Measurements from ENCODE around the gene APOM.

DNA sequence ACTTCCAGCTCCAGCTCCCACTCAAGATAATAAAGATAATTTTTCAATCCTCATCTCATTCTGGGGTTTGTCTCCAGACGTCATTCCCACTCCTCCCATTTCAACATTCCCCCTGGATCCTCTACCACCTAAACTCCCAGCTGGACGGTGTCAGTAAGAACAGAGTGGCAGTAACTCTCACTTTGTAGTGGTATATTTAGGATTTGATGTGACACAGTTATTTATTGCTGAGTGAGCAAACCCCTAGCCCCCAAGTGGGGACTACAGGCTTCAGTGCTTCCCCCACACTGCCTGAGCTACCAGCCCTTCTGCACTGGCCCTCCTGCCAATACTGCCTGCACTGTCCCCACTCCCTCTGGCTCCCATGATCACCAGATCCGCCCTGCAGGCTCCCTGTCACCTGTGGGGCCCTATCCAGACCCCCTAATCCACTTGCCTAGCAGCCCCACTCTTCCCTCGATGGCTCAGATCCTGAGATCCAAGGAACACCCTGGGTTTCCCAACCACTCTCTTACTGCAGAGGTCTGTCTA lies 2.5 kb downstream of the APOM start:
- TF ChIP-seq, protein P1, sequence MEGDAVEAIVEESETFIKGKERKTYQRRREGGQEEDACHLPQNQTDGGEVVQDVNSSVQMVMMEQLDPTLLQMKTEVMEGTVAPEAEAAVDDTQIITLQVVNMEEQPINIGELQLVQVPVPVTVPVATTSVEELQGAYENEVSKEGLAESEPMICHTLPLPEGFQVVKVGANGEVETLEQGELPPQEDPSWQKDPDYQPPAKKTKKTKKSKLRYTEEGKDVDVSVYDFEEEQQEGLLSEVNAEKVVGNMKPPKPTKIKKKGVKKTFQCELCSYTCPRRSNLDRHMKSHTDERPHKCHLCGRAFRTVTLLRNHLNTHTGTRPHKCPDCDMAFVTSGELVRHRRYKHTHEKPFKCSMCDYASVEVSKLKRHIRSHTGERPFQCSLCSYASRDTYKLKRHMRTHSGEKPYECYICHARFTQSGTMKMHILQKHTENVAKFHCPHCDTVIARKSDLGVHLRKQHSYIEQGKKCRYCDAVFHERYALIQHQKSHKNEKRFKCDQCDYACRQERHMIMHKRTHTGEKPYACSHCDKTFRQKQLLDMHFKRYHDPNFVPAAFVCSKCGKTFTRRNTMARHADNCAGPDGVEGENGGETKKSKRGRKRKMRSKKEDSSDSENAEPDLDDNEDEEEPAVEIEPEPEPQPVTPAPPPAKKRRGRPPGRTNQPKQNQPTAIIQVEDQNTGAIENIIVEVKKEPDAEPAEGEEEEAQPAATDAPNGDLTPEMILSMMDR (conservative IDR thresholded peaks at IDR 0.05; ENCODE audit: low read length): no peak
- TF ChIP-seq EZH2phosphoT487 (IDR thresholded peaks at IDR 0.05; ENCODE audit: borderline replicate concordance, low read depth, low read length): no peak
